GM18951 (cell line): ENCODE measurements around the gene GLRA3.

ENCODE experiments used
- POLR2A ChIP-seq: IDR thresholded peaks from 4 replicates; pipeline ENCODE4 v1.6.1; 2011; ENCODE audit warnings: mild to moderate bottlenecking; ENCODE audit not compliant: insufficient read length, insufficient read depth; ENCODE audit errors: extremely low read depth
- in situ Hi-C: fragments of 300-500 bp; cut with MboI; formaldehyde crosslinking; loops from one replicate; pipeline ENCODE4 v1.12.0; 2022; ENCODE audit warnings: low sequenced_read_pairs, mixed read lengths, inconsistent platforms; ENCODE audit not compliant: unreplicated experiment

Gene GLRA3

DNA sequence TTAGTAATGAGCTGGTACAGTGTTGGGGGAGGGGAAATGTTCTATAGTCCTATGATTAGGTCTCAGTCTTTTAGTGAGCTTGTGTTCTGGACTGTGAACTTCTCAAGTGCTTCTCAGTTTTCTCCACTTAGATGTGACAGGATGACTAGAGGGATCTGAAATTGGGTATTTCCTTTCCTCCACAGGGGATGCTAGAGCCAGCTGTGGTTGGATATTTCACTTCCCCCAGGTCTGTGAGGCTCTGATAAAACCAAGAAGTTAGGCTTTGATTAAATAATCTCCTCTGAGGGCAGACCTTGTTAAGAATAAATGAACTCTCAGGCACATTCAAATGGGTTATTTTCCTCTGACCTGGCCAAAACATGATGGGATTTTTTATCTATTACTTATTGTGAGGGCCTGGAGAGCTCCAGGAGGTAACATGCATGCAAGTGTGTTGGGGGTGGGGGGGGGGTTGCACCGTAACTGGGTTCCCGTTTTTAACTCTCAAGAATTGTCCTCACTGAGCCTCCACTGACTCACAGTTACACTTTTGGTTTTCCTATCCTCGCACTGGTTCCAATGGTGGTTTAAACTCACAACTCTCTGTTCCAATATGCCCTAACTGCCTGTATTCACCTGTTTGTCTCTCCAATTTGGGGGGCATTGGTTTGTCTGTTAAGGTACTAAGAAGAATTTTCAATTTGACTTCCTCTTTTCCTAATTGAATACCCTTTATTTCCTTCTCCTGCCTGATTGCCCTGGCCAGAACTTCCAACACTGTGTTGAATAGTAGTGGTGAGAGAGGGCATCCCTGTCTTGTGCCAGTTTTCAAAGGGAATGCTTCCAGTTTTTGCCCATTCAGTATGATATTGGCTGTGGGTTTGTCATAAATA is 28.1 kb upstream of the GLRA3 start:
- TF ChIP-seq POLR2A, result no peak
- in situ Hi-C loops, result loop anchor here (25.0 kb wide), 1 partner anchor 255 kb away; no protein-coding TSS in a partner anchor

DNA sequence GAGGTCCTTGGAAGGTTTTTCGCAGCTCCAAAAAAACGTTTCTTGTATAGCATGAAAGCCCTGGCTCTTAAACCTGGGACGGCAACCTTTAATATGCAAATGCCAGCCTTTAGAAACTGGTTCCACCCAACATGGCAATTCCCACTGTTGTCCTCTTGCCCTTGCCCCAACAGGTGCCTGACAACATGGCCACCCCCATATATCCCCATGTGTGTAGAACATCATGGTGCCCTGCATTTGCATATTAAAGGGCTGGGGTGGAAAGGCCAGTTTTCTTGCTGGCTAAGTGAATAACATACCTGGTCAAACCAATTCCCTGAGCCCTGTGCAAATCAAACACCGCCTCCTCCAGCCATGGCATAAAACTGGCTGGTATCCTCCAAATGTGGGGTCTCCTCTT is 26.0 kb upstream of the GLRA3 start:
- TF ChIP-seq POLR2A, result no peak
- in situ Hi-C loops, result loop anchor here (25.0 kb wide), 1 partner anchor 257 kb away; no protein-coding TSS in a partner anchor

DNA sequence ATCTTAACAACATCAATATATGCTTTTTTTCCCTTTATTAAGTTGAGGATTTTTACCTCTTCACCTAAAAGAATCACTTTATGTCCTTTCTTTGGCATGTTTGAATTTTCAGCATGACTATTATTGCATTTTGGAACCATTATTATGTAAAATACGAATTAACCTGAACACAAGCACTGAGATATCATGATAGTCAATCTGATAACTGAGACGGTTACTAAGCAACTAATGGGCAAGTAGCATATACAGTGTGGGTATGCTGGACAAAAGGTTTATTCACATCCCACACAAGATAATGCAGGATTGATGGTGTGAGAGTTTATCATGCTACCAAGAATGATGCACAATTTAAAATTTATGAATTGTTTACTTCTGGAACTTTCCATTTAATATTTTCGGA is 24.6 kb upstream of the GLRA3 start:
- TF ChIP-seq POLR2A, result no peak
- in situ Hi-C loops, result loop anchor here (25.0 kb wide), 1 partner anchor 259 kb away; no protein-coding TSS in a partner anchor

DNA sequence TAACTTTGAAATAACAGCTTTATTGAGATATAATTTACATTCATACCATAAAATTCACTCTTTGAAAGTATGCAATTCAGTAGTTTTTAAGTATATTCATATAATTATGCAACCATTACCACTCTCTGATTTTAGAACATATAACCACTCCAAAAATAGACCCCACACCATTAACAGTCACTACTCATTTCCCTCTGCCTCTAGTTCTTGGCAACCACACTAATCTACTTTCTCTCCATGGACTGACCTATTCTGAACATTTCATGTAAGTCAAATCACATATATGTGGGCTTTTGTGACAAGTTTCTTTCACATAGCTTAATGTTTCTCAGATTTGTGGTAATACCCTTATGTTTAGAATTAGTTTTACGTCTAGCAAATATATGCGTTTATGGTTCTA is 19.5 kb upstream of the GLRA3 start:
- no peak for TF ChIP-seq POLR2A
- in situ Hi-C loops, result no loop called here

DNA sequence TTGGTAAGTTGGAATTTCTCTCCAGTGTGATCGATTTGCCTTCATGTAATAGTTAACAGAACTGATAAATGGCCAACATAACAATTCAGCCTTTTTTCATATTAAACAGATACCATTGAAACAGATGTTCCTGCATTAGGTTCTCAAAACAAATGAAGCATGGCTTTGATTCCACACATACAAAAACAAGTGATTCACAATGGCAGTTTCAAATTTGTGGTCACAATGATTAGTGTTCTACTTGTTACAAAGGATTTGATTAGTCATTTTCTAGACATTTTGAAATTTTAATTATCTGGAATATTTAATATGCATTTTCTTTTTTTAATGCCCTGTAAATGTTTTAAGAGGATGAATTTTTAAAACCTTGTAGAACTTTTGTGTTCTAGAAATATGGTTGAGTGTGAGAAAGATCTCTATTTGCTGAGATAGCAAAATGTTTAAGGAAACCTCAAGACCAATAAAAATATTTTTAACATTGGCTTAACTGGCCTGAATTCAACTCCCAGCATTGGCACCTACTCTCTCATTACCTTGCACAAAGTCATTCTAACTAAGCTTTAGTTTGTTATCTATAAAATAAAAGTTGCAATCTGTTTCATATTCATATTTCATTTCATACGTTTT is 18.9 kb upstream of the GLRA3 start:
- in situ Hi-C loops, result no loop called here
- TF ChIP-seq POLR2A, result no peak

DNA sequence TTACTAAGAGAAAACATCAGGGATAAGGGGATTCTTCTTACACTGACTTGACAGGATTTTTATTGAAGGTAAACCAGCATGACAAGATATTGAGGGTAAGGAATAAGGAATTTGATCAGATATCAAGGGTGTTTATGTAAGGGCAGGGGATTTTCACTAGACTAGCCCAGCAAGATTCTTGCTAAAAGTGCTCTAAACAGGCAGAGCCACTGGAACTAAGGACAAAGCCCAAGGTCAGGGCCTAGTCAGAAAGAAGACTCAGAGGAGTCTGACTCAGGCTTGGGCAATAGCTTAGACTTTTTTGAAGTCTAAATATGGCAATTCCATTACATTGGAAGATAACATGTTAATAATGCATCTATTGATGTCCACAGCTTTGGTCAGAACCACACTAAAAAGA is 6.5 kb upstream of the GLRA3 start:
- in situ Hi-C loops, result no loop called here
- no peak for TF ChIP-seq POLR2A

DNA sequence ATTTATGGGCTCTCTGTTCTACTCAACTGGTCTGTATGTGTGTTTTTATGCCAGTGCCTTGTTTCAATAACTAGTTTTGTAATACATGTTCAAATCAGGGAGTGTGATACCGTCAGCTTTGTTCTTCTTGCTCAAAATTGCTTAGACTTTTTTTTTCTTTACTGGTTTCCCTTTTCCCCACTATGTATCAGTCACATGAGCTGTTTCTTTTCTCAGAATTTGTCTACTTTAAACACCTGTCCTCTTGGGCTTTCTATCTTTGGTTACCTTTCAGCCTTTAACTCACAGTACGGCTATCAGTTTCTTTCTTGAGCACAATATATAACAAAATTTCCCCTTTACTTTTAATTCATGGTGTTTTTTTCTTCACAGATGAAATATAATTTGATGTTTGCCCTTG is 5.4 kb upstream of the GLRA3 start:
- in situ Hi-C loops, result no loop called here
- no peak for TF ChIP-seq POLR2A

DNA sequence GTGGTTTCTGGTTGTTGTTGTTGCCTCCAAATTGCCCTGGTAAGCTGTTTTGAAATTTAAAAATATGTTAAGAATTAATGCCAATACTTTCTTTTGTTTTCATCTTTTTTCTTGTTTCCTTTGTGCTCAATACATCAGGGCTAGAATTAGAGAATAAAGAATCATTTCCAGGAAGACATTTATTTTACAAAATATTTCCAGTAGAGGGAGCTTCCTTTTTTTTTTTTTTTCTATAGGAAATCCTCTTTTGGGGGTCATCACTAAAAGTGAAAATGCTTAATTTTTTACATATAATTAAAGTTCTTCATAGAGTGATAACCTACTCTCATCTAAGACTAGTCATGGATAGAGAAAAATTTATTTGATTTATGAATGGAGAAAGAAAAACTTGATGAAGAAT is 2.4 kb downstream of the GLRA3 start:
- in situ Hi-C loops, result no loop called here
- no peak for TF ChIP-seq POLR2A

DNA sequence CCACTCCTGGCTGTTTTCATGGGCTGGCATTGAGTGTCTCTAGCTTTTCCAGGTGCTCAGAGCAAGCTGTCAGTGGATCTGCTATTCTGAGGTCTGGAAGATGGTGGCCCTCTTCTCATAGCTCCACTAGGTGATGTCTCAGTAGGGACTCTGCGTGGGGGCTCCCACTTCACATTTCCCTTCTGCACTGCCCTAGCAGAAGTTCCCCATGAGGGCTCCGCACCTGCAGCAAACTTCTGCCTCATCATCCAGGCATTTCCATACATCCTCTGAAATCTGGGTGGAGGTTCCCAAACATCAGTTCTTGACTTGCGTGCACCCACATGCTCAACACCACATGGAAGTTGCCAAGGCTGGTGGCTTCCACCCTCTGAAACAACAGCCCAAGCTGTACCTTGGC is 13.8 kb downstream of the GLRA3 start:
- in situ Hi-C loops, result no loop called here
- TF ChIP-seq POLR2A, result no peak

DNA sequence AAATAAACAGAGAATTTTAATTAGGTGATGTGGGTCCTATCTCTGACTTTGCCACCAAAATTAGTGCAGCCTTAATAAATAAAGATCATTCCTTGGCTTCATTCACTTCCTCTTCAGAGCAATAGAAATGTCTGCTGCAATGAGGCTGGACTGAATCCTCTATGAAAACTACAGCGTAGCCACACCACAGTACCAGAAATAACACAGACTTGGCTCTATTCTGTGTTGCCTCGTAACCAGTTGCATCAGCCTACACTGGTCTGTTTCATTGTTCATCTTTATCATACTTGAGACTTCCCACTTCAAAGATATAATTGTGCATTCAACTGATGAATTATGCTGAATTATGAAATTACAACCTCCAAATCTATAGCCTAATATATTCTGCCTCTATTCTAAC is 15.8 kb downstream of the GLRA3 start:
- in situ Hi-C loops, result no loop called here
- TF ChIP-seq POLR2A, result no peak

DNA sequence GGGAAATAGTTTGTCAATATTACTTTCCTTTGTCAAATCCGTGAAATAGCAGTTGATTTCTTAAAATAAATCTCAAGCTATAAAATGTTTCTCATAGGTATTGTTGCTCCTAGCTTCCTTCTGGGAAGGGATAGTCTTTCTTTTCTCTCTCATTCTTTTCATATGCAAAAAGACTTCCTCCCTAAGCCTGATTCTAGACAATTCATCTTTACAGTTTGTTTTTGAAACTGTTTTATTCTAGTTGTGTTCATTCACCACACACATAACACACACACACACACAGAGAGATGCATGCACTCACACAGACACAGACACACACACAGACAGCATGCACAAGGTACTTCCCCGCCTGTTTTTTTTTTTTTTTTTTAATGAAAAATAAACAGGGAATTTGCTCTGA is 18.2 kb downstream of the GLRA3 start:
- in situ Hi-C loops, result no loop called here
- no peak for TF ChIP-seq POLR2A

DNA sequence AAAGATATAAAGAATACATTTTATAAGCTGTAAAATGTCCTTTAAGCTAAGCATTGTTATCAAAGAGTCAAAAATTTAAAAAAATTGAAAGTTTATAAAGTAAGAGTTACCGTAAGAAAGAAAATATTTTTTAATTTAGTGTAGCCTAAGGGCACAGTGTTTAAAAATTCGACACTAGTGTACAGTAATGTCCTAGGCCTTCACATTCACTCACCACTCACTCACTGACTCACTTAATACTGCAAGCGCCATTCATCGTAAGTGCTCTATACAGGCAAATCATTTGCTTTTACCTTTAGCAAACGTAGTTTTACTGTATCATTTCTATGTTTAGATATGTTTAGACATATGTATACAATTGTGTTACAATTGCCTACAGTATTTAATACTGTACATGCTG is 20.2 kb downstream of the GLRA3 start:
- no peak for TF ChIP-seq POLR2A
- in situ Hi-C loops, result no loop called here

DNA sequence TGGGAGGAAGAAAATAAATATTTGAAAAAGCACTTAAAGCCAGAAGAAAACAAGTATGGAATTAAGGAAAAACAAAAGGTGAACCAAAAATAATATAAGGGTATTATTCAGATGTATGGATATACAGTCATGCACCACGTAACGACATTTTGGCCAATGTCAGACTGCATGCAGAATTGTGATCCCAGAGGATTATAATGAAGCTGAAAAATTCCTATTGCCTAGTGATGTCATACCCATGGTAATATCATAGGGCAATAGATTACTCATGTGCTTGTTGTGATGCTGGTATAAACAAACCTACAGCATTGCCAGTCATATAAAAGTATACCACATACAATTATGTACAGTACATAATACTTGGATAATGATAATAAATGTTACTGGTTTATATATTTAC is 20.9 kb downstream of the GLRA3 start:
- in situ Hi-C loops, result no loop called here
- TF ChIP-seq POLR2A, result no peak

DNA sequence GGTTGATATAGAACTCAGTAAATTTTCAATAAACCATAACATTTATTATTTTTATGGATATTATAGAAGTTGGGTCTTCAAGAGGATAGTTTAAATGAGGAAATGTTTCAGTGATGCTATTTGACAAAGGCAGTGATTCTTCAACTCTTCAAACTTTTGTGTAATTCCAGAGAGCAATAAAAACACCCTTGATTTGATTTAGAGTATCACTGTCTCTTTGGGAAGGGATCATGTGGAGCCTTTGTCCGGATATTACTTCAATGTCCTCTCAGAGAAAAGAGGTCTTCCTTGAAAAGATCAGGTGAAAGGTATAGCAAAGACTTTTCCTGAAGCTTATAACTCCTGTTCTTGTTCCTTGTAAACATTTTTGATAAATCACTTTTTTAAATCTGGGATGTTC is 23.3 kb downstream of the GLRA3 start:
- in situ Hi-C loops, result no loop called here

DNA sequence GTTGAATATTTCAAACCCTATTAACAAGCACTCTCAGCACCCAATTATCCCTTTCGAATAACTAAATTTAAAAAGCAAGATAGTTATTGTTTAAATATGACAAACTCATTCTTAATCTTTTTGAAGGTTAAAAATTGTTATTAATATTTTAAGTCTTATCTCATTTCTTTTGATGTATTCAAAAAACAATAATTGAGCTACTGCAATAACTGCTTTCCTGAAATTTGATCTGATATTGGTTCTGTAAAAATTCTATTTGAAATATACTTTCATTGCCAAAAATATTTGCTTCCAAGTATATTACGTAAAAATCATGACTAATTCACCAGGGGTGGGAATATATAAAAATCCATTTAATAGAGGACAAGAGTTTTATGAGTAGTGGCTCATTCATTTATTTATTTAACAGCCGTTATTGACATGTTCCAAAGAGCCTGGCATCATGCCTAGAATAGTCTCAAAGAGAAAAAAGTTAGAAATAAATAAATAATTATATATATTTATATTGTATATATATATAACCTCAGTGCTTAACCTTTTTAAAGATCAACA is 34.4 kb downstream of the GLRA3 start:
- TF ChIP-seq POLR2A, result no peak
- in situ Hi-C loops, result no loop called here

More for the DNA sequence above, 23.3 kb downstream of the GLRA3 start:
- TF ChIP-seq POLR2A, result no peak
